ENCODE results near the gene PTPRN. TPM values are rescaled to one million over a fixed set of nuclear protein-coding genes. Genes with fewer than 3 reads are reported as not detected.

PTPRN gene
- total RNA-seq, 1 experiment from 2014 or later: not detected

GRCh38 chr2:219292616-219293015 is 16.6 kb downstream of the PTPRN start:
- Histone ChIP-seq H3K9me2 (ENCODE audit: insufficient read depth) (no peaks in the 10 kb centered on the region), H3K9me3 (ENCODE audit: control insufficient read depth in 1 of 2, insufficient read depth in 1 of 2, low read depth in 1 of 2, low read length in 2 of 2) (no peaks in the 10 kb centered on the region), H3K27ac (ENCODE audit: low read depth, low read length) (no peak overlapping the region), H3K79me2 (ENCODE audit: insufficient read depth, low read length) (no peaks in the 10 kb centered on the region), H3K9ac (ENCODE audit: low read length) (no peak overlapping the region), H3K4me1 (ENCODE audit: control insufficient read depth in 1 of 2, insufficient read depth in 2 of 2, low read length in 2 of 2) (peaks cover 7 to 22% of the 10 kb centered on the region in 2 experiments; a peak in 3 of 4 replicates), H4K20me1 (ENCODE audit: insufficient read depth) (no peaks in the 10 kb centered on the region), H3K4me3 (replicated peaks in 1 of 2; ENCODE audit: low read depth in 1 of 2, low read length in 2 of 2) (no peak overlapping the region), H3K36me3 (ENCODE audit: control insufficient read depth in 1 of 2, insufficient read depth in 2 of 2, low read length in 2 of 2) (no peaks in the 10 kb centered on the region), H2AFZ (ENCODE audit: low read depth, low read length, poor library complexity, severe bottlenecking) (no peak overlapping the region), H3K4me2 (ENCODE audit: low read length) (no peak overlapping the region), H3K27me3 (ENCODE audit: insufficient read depth, low read length) (no peaks in the 10 kb centered on the region)
- no TSS peak for BruUV-seq (replicated peaks)
- POLR2A ChIA-PET: no interaction called here
- TF ChIP-seq EZH2phosphoT487 (IDR thresholded peaks at IDR 0.05; ENCODE audit: borderline replicate concordance): no peak
- TF ChIP-seq ELF1 (IDR thresholded peaks at IDR 0.05; ENCODE audit: borderline replicate concordance, low read depth): no peak
- DNase-seq (ENCODE audit: low read depth, low spot score): no peak
- ATAC-seq: no peak
- intact Hi-C loops (cut with micrococcal nuclease): no loop called here
- RAD21 ChIA-PET (ENCODE audit: low non-redundant PET in 1 of 2, low total read pairs in 2 of 2, uncharacterized antibody in 2 of 2, unreplicated experiment in 2 of 2): no interaction called here
- CTCF ChIA-PET: interaction anchor here (4.5 kb wide), 1 partner anchor 14 kb away, joined by 71 read pairs; the partner anchor contains the start of gene DNAJB2

GRCh38 chr2:219291910-219292490 is 17.2 kb downstream of the PTPRN start:
- POLR2A ChIA-PET: no interaction called here
- no peaks in the 10 kb centered on the region for H4K20me1 ChIP-seq (ENCODE audit: insufficient read depth)
- no peak overlapping the region for H2AFZ ChIP-seq (ENCODE audit: low read depth, low read length, poor library complexity, severe bottlenecking)
- no peaks in the 10 kb centered on the region for H3K36me3 ChIP-seq (ENCODE audit: control insufficient read depth in 1 of 2, insufficient read depth in 2 of 2, low read length in 2 of 2)
- ATAC-seq (no peak), DNase-seq (ENCODE audit: low read depth, low spot score) (no peak)
- peaks cover 7 to 22% of the 10 kb centered on the region in 2 experiments; a peak in 3 of 4 replicates for H3K4me1 ChIP-seq (ENCODE audit: control insufficient read depth in 1 of 2, insufficient read depth in 2 of 2, low read length in 2 of 2)
- RAD21 ChIA-PET (ENCODE audit: low non-redundant PET in 1 of 2, low total read pairs in 2 of 2, uncharacterized antibody in 2 of 2, unreplicated experiment in 2 of 2): no interaction called here
- TF ChIP-seq ELF1 (IDR thresholded peaks at IDR 0.05; ENCODE audit: borderline replicate concordance, low read depth): no peak
- no peak for TF ChIP-seq POLR2A (IDR thresholded peaks at IDR 0.05; ENCODE audit: borderline replicate concordance, extremely low read depth, insufficient read depth, insufficient read length)
- TF ChIP-seq SRF (IDR thresholded peaks at IDR 0.05; ENCODE audit: low read depth): no peak
- no peak for TF ChIP-seq SIN3A (IDR thresholded peaks at IDR 0.05; ENCODE audit: low read depth)
- no peak for TF ChIP-seq CBX3 (IDR thresholded peaks at IDR 0.05; ENCODE audit: low read depth)
- no peak for TF ChIP-seq YY1 (IDR thresholded peaks at IDR 0.05; ENCODE audit: extremely low read depth, insufficient replicate concordance, low read depth, low read length)
- no peak for TF ChIP-seq SP1 (IDR thresholded peaks at IDR 0.05; ENCODE audit: low read depth)
- no peak for TF ChIP-seq CTCF (IDR thresholded peaks at IDR 0.05 in 2 of 3, conservative IDR thresholded peaks at IDR 0.05 in 1 of 3; ENCODE audit: borderline replicate concordance in 1 of 3, insufficient read depth in 1 of 3, low read depth in 2 of 3, low read length in 2 of 3)
- TF ChIP-seq ZNF274 (IDR thresholded peaks at IDR 0.05; ENCODE audit: low read depth, low read length): no peak
- no peak for TF ChIP-seq FOSL1 (IDR thresholded peaks at IDR 0.05; ENCODE audit: low read depth)
- no peak for TF ChIP-seq ATF3 (IDR thresholded peaks at IDR 0.05)
- TF ChIP-seq JUND (IDR thresholded peaks at IDR 0.05): no peak
- TF ChIP-seq EZH2phosphoT487 (IDR thresholded peaks at IDR 0.05; ENCODE audit: borderline replicate concordance): no peak
- TF ChIP-seq ZFX (IDR thresholded peaks at IDR 0.05): no peak
- no peaks in the 10 kb centered on the region for H3K9me2 ChIP-seq (ENCODE audit: insufficient read depth)
- H3K27me3 ChIP-seq (ENCODE audit: insufficient read depth, low read length): no peaks in the 10 kb centered on the region
- no peak overlapping the region for H3K27ac ChIP-seq (ENCODE audit: low read depth, low read length)
- H3K79me2 ChIP-seq (ENCODE audit: insufficient read depth, low read length): no peaks in the 10 kb centered on the region
- no peak overlapping the region for H3K4me2 ChIP-seq (ENCODE audit: low read length)
- no TSS peak for BruUV-seq (replicated peaks)
- no peaks in the 10 kb centered on the region for H3K9me3 ChIP-seq (ENCODE audit: control insufficient read depth in 1 of 2, insufficient read depth in 1 of 2, low read depth in 1 of 2, low read length in 2 of 2)
- no peak overlapping the region for H3K9ac ChIP-seq (ENCODE audit: low read length)
- H3K4me3 ChIP-seq (replicated peaks in 1 of 2; ENCODE audit: low read depth in 1 of 2, low read length in 2 of 2): no peak overlapping the region
- intact Hi-C loops (cut with micrococcal nuclease): no loop called here
- CTCF ChIA-PET: interaction anchor here (4.5 kb wide), 1 partner anchor 14 kb away, joined by 71 read pairs; the partner anchor contains the start of gene DNAJB2

Data from HCT116 (cell line).